Ecto neural progenitor cell (in vitro differentiated cells): ENCODE measurements around the gene LTO1.
"Not testable (repeated sequence)": the region's sequence is repeated elsewhere in the genome, so short reads cannot be mapped to it uniquely, and the experiment has no call there.

ENCODE experiments used
- DNase-seq: peaks from one replicate; pipeline ENCODE4 v3.0.0-alpha.2; 2018; ENCODE audit warnings: low spot score

The LTO1 gene

DNA sequence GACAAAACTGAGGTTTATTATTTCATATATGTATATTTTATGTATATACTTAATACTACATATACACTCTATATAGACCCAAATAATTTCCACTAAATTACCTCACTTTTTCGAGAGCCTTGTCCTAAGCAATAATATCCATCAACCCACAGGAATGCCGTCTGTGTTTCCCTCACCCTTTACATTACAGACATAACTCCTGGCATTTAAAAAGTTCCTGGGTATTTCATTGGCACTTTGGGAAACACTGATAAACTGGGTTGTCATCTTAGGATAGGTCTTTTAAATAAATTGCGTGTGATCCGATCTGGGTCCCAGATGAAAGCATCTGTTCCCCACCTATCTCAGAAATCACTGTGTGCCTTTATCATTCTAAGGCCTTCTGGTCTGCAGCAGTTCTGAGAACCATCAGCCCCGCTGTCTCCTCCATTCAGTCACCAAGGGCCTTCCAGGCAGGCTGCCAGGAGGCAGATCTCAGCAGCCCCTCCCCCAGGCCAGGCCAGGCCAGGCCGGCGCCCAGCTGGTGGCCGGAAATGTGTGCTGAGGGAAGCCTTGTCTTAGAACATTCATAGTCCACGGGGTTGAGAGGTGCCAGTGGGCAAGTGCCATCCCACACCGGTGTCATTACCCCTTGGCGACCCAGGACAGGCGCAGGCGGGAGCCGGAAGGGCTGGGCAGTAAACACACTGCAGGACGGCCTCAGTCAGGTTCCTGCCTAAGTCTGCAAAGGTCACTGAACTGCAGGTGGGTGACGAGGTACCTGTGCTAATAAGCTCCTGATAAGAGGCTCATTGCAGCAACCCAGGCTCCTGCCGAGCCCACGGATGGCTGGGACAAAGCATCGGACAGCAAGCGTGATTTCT lies 25.4 kb upstream of the LTO1 start:
- peak; percentile 80 for DNase-seq

- DNase-seq = no peak
Measured at GRCh38 chr11:69699213-69699612, 24.1 kb upstream of the LTO1 start.

GRCh38 chr11:69698362-69698761 lies 23.2 kb upstream of the LTO1 start:
- DNase-seq = no peak

DNA sequence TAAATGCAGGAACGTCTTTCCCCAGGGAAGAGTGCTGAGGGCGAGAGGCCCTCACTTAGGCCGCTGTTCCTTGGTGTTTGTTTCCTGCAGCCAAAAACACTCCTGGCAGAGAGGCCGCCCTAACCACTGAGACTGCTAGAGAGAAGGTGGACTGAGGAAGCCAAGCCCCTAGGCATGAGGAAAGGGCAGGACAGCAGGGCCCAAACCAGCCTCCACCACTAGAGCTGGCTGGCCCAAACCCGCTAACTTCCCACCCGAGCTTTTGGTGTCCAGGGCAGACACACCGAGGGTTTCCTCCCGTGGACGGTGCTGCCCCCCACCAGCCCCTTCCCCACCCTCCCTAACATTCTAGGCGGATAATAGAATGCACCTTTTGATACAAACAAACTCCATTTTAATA lies 22.7 kb upstream of the LTO1 start:
- no peak for DNase-seq

GRCh38 chr11:69697469-69697843 lies 22.3 kb upstream of the LTO1 start:
- DNase-seq = no peak

- no peak for DNase-seq
Measured at GRCh38 chr11:69696749-69697468, 21.8 kb upstream of the LTO1 start.

DNA sequence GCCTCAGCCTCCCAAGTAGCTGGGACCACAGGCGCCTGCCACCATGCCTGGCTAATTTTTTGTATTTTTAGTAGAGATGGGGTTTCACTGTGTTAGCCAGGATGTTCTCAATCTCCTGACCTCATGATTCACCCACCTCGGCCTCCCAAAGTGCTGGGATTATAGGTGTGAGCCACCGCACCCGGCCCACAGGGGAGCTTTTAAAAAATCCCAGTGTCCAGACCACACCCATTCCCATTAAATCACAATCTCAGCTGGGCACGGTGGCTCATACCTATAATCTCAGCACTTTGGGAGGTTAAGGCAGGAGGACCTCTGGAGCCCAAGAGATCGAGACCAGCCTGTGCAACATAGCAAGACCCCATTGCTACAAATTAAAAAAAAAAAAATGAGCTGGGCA lies 20.8 kb upstream of the LTO1 start:
- DNase-seq = not testable (repeated sequence)

GRCh38 chr11:69695581-69695980 lies 20.4 kb upstream of the LTO1 start:
- DNase-seq = no peak

DNA sequence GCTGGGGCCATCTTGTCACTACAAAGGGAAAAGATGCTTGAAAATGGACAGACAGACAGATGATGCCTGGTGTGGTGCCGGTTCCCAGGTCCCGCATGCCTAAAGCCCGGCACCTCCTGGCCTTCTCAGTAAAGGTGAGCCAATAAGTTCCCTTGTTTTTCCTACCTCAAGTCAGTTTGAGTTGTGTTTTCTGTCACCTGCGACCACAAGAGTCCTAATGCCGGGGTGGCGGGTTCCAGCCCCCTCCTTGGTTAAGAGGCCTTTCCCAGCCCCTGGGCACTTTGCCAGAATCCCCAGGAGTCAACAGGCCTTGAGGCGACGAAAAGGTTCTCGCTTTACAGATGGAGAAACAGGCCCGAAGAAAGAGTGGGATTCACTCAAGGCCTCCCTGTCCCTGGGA lies 19.6 kb upstream of the LTO1 start:
- DNase-seq = no peak

DNA sequence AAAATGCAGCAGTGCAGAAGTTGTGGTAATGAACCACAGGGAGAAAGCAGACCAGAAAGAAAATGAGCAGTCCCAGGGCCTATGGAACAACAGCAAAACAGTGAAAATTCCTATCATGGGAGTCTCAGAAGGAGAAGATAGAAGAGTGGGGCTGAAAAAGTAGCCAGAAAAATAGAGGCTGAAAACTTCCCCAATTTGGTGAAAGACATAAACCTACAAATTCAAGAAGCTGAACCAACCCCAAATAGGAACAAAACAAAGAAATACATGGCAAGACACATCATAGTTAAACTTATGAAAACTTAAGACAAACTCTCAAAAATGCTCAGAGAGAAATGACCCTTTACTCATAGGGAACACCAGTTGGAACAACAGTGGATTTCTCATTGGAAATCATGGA lies 17.3 kb upstream of the LTO1 start:
- no peak for DNase-seq

DNA sequence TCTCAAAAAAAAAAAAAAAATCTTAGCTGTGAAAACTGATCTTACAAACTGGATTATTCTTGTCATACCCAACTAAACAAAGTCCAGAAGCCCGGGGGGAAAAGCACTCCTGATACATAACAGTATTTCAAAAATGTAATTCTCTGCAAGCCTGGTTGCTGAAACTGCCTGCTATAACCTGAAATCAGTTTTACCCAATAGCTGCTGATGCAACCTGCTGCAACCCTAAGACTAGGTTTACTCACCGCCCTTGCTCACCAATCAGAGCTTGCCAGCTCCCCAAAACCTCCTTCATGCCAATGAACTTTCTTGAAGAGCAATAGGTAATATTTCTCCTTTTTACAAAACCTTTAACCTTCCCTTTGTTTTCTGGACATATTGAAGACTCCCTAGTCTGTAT lies 16.3 kb upstream of the LTO1 start:
- no peak for DNase-seq

DNA sequence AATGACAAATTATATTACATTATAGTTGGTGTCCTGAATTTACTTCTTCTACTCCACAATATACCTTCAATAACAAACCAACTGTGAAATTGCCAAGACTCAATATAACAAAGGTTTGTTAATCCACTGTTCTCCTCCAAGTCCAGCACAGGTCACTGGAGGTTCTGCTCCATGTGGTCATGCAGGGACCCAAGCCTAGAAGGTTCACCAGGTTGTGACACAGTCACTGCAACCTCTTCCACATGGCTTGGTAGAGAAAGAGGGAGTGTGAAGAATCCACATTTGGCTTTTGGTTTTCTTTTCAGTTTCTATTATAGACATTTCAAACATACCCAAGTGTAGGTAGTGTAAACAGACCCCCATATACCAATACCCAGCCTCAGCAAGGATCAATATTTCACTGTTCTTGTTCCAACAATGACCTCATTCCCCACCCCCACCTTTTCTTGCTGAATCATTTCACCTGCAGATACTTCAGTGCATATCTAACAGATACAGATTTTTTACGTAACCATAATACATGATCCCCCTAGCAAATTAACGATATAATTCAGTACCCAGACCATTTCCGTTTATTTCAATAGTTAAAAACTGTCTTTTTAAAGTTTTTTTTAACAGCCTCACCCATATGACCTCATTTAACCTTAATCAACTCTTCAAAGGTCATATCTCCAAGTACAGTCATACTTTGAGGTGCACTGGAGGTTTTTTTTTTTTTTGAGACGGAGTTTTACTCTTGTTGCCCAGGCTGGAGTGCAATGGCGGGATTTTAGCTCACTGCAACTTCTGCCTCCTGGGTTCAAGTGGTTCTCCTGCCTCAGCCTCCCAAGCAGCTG lies 14.5 kb upstream of the LTO1 start:
- no peak for DNase-seq

GRCh38 chr11:69687969-69688771 lies 13.0 kb upstream of the LTO1 start:
- DNase-seq = not testable (repeated sequence)

DNA sequence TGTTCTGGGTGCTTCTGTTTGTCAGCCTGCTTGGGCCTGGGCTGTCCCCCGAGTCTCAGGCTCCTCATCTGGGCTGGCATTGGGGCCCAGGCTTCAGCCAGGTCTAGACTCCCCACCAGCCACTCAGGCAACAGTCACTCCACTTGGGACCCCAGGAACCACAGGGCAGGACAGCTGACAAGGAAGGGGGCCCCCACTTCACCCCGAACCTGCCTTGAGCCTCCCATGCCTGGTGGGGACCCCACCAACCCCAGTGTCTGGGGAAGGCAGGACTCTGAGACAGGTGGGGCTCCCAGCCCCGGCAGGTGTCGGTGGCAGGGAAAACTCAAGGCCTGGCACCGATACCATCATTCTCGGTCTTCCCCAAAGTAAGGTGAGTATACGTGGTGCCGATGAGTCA lies 11.7 kb upstream of the LTO1 start:
- DNase-seq = no peak

- DNase-seq = no peak
Measured at GRCh38 chr11:69686452-69686851, 11.3 kb upstream of the LTO1 start.

GRCh38 chr11:69685348-69685747 lies 10.2 kb upstream of the LTO1 start:
- no peak for DNase-seq

DNA sequence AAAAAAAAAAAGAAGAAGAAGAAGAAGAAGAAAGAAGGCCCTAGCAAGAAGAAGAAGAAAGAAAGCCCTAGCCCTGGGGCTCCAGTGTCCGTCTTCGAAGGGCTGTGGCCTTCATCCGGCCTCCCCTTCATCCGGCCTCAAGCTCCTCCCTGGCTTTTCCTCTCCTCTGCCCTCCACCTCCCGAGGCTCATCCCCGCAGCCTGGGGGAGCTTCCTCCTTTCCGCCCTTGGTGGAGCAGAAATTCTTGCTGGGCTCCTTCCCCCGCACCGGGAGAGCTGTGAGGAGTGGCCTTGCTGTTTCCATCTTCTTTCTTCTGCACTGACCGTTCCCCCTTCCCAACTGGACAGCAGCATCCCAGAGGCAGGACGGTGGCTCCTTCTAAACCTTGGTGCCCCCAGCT lies 9.5 kb upstream of the LTO1 start:
- no peak for DNase-seq

GRCh38 chr11:69683764-69684333 lies 8.7 kb upstream of the LTO1 start:
- DNase-seq = no peak

DNA sequence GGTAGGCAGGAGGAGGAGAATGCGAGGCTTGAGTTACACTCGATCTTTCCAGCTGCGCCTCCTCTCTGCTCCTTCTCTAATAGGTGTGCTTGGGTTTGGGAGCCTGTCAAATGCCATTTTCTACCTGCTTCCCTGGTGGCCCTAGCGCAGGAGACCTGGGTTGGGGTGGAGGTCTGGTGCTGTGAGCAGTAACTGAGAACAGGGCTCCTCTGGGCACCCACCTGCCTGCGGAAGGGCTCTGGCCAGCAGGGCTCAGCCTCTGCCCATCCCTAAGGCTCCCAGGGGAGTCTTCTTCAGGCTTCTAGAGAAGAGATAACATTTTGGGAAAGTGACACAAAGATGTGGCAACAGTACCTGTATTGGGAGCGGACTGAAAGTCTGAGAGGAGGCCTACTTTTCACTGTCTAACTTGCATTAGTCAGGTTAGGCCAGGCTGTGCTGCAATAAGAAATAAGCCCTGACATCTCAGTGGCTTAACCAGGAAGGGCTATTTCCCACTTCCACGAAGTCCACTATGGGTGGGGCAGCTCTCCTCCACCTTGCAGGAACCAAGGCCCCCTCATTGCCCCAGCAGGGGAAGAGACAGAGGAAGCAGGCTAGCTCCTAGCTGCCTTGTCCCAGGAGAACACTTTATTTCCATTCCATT lies 7.7 kb upstream of the LTO1 start:
- DNase-seq = no peak

DNA sequence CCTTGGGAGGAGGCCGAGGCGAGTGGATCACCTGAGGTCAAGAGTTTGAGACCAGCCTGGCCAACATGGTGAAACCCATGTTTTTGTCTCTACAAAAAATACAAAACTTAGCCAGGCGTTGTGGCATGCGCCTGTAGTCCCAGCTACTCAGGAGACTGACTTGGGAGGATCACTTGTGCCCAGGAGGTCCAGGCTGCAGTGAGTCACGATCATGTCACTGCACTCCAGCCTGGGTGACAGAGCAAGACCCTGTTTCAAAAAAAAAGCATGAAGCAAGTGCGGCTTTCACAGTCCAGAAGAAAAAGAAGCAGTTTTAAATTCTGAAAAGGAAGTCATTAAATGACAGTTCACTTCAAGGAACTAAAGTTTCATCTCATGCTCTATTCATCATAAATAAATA lies 7.1 kb upstream of the LTO1 start:
- DNase-seq = no peak

GRCh38 chr11:69680688-69681087 lies 5.5 kb upstream of the LTO1 start:
- no peak for DNase-seq
